Body of pancreas (tissue), 4 donors: ENCODE measurements around the gene UBE2Q2.

Experiments
- POLR2A ChIP-seq, 3 donors: fragments of 450-650 bp; IDR thresholded peaks; one replicate each; pipeline ENCODE4 v1.6.1; 2016; ENCODE audit warnings: antibody characterized with exemption in 3 of 3, mild to moderate bottlenecking in 2 of 3
- TF ChIP-seq, protein P1 (sequence below), 7 experiments: fragments of 450-650 bp in 4 of 7; fragments of 200-600 bp in 3 of 7; sonication (generic) in 3 of 7; IDR thresholded peaks; one replicate each; pipeline ENCODE4 v1.5.1; 2016 to 2019; ENCODE audit warnings: antibody characterized with exemption in 7 of 7

- TF ChIP-seq, protein P1, sequence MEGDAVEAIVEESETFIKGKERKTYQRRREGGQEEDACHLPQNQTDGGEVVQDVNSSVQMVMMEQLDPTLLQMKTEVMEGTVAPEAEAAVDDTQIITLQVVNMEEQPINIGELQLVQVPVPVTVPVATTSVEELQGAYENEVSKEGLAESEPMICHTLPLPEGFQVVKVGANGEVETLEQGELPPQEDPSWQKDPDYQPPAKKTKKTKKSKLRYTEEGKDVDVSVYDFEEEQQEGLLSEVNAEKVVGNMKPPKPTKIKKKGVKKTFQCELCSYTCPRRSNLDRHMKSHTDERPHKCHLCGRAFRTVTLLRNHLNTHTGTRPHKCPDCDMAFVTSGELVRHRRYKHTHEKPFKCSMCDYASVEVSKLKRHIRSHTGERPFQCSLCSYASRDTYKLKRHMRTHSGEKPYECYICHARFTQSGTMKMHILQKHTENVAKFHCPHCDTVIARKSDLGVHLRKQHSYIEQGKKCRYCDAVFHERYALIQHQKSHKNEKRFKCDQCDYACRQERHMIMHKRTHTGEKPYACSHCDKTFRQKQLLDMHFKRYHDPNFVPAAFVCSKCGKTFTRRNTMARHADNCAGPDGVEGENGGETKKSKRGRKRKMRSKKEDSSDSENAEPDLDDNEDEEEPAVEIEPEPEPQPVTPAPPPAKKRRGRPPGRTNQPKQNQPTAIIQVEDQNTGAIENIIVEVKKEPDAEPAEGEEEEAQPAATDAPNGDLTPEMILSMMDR (IDR thresholded peaks at IDR 0.05), result no peak
- TF ChIP-seq POLR2A (IDR thresholded peaks at IDR 0.05), result no peak
These were observed 14.6 kb downstream of the UBE2Q2 start for GRCh38 chr15:75857886-75858285.
